Pancreas (tissue), 10 donors: ENCODE measurements around the gene MBTPS1. TPM values are rescaled to one million over a fixed set of nuclear protein-coding genes. Genes with fewer than 3 reads are reported as not detected.

Experiments
- ATAC-seq, 4 donors: fragments of 200-7000 bp; cut with Tn5 transposase; one replicate each; pipeline versions ENCODE4 v1.8.0 to v1.9.1; 2020; ENCODE audit warnings: mild to moderate bottlenecking in 4 of 4, moderate library complexity in 4 of 4
- DNase-seq, 6 donors: peaks; one replicate each; pipeline ENCODE4 v3.0.0-alpha.2; 2020
- FAIRE-seq: peaks from 2 replicates; lab custom pipeline; 2012; peaks lifted over from hg19 to GRCh38; lab: Jason Lieb, UNC
- H3K27ac ChIP-seq, 4 donors: fragments of 200-600 bp; sonication (generic); 1 replicate in 3 of 4; 2 replicates in 1 of 4; pipeline versions ENCODE4 v1.5.0 to v1.8.0; 2020
- H3K27me3 ChIP-seq, 4 donors: fragments of 200-600 bp; one replicate each; pipeline ENCODE4 v1.8.0; 2021
- H3K36me3 ChIP-seq, 3 donors: fragments of 200-600 bp; sonication (generic) in 1 of 3; one replicate each; pipeline versions ENCODE4 v1.5.0 to v1.8.0; 2020 to 2021
- H3K4me1 ChIP-seq, 3 donors: fragments of 200-600 bp; one replicate each; pipeline ENCODE4 v1.8.0; 2021
- H3K4me3 ChIP-seq, 4 donors: fragments of 200-600 bp; sonication (generic) in 2 of 4; one replicate each; pipeline versions ENCODE4 v1.5.0 to v1.8.0; 2020 to 2021
- H3K9me3 ChIP-seq, 4 donors: fragments of 200-600 bp; one replicate each; pipeline ENCODE4 v1.8.0; 2021
- CTCF ChIP-seq, 4 donors: fragments of 200-600 bp; sonication (generic) in 3 of 4; IDR thresholded peaks; one replicate each; pipeline versions ENCODE4 v1.5.0 to v1.8.0; 2021; ENCODE audit warnings: antibody characterized with exemption in 4 of 4
- WGBS, 2 donors: extraction: QIAGEN DNeasy Blood & Tissue Kit; methylation state at CpG; one replicate each; pipeline ENCODE4 v1.1.7; 2013; 5-methylcytosine and 5-hydroxymethylcytosine counted together
- intact Hi-C, 3 donors: fragments of 100-400 bp; cut with DNase I; formaldehyde crosslinking; loops; one replicate each; pipeline versions ENCODE4 v1.11.1 to v1.14.2; 2022
- polyA plus RNA-seq, 2 donors: library from polyadenylated mRNA; stranded (reverse); fragments of 200-250 nt; gene quantifications; one replicate each; pipeline ENCODE4 v1.2.3, GENCODE V29; 2013
- total RNA-seq, 6 donors: library from RNA; stranded (reverse); fragmentation: NEBNext Ultra II Directional in 4 of 6; extraction: Animal tissue kit (Norgen Biotek cat#: 25700) in 4 of 6; gene quantifications; one replicate each; pipeline versions ENCODE4 v1.2.1 to v1.2.4, GENCODE V29; 2021 to 2023
- donor health status: healthy with polysubstance abuse.
- donor health status: DM: no; HTN: no; CAD: no; lungs with moderate emphysema.
- donor health status: DM: no; HTN: no; CAD: no.
- donor health status: control.
- donor health status: control.
- donor health status: Bipolar disorder and iron deficiency.
- donor health status: DM: yes; HTN: yes; CAD: no.
- donor health status: DM: no; HTN: no; CAD: no.
- donor health status: DM: no; HTN: no; CAD: no.
- donor health status: DM: yes; HTN: yes; CAD: no.

Gene MBTPS1
- total and polyA plus RNA-seq, 8 donors, result 32.8 to 56.8 (median 43.2) TPM

- Histone ChIP-seq H3K4me1 (peaks cover 15 to 19% (median 19%) of the 10 kb centered on the region in 3 donors), H3K4me3 (no peak overlapping the region), H3K27ac (no peak overlapping the region), H3K27me3 (no peaks in the 10 kb centered on the region), H3K9me3 (no peaks in the 10 kb centered on the region), H3K36me3 (peaks cover 0 to 36% (median 7%) of the 10 kb centered on the region in 3 donors)
- no peak for TF ChIP-seq CTCF (IDR thresholded peaks at IDR 0.05)
- peak in 1 of 6 donors; percentile 43 for DNase-seq
- 90 to 92% methylated on average over 27 of the region's 27 CpGs for whole genome bisulfite sequencing, 2 donors
- intact Hi-C loops, result loop anchor here in 1 of 3 donors (10.0 kb wide), 1 partner anchor 227 kb away; no protein-coding TSS in a partner anchor
- FAIRE-seq, result no peak
- no peak for ATAC-seq
Observed at GRCh38 chr16:84052071-84052622, 64.6 kb downstream of the MBTPS1 start.

DNA sequence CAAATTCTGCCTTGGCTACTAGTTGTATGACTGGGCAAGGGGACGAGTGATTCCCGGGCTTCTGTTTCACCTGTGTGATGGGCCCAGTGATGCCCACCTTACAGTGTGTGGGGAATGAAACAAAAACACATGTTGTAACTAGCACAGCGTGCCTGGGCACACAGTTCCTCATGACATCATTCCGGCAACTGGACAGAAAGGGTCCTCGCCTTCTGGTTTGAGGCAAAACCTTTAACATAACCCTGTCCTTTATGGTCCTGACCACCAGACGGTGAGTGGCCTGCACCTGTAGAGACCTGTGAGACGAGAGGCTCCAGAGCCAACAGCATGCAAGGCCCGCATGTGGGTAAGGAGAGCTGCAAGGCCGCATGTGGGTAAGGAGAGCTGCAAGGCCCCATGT, 66.4 kb downstream of the MBTPS1 start:
- H3K36me3 ChIP-seq, result peaks cover 0 to 27% (median 5%) of the 10 kb centered on the region in 3 donors
- DNase-seq, result peak in 1 of 6 donors; percentile 37
- no peak overlapping the region for H3K4me3 ChIP-seq
- H3K4me1 ChIP-seq, result peaks cover 11 to 17% (median 14%) of the 10 kb centered on the region in 3 donors
- H3K9me3 ChIP-seq, result no peaks in the 10 kb centered on the region
- no peak for FAIRE-seq
- ATAC-seq, result no peak
- WGBS, 2 donors, result 86 to 94% methylated on average over 9 of the region's 9 CpGs
- TF ChIP-seq CTCF (IDR thresholded peaks at IDR 0.05), result no peak
- H3K27ac ChIP-seq, result no peak overlapping the region
- intact Hi-C loops, result loop anchor here in 1 of 3 donors (10.0 kb wide), 1 partner anchor 226 kb away; no protein-coding TSS in a partner anchor
- H3K27me3 ChIP-seq, result no peaks in the 10 kb centered on the region

DNA sequence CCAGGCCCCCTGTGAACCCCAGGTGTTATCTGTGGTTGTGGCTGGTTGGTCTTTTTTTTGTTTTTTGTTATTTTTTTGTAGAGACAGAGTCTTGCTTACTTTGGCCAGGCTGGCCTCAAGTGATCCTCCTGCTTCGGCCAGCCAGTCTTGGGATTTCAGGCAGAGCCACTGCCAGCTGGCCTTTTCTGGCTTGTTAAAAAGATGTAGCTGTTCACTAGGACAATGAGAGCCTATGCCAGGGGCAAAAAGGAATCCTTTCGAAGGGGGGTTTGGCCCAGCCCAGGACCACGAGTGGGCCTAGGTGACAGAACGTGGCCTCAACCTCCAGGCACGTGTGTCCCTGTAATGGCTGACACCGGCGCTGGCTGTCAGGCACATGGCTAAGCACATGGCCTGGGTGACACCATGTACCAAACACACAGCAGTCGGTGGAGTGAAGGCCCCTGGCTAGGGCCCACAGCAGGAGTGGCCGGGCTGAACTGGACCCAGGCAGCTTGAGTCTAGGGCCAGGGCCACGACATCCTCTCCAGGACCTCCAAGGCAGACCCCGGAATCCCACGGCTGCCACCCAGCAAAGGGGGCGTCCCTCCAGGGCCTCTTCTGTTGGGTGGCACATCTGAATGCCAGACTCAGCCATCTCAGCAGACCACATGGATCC, 67.2 kb downstream of the MBTPS1 start:
- Histone ChIP-seq H3K27ac (peak overlapping the region in 3 of 4 donors; percentile 48 to 77 (median 62)), H3K4me1 (peaks cover 9 to 12% (median 11%) of the 10 kb centered on the region in 3 donors), H3K4me3 (no peak overlapping the region), H3K9me3 (no peaks in the 10 kb centered on the region), H3K36me3 (peaks cover 0 to 19% (median 0%) of the 10 kb centered on the region in 3 donors), H3K27me3 (no peaks in the 10 kb centered on the region)
- FAIRE-seq (no peak), ATAC-seq (no peak), DNase-seq (peak in 1 of 6 donors; percentile 49)
- no peak for TF ChIP-seq CTCF (IDR thresholded peaks at IDR 0.05)
- intact Hi-C loops, result loop anchor here in 2 of 3 donors (10.0 kb wide), 2 partner anchors 85 to 225 kb away; partner anchors contain the start of gene NECAB2 (in 1 of the 2)
- WGBS, 2 donors, result 87 to 88% methylated on average over 13 of the region's 13 CpGs

- Histone ChIP-seq H3K27me3 (no peaks in the 10 kb centered on the region), H3K9me3 (no peaks in the 10 kb centered on the region), H3K4me1 (peaks cover 9 to 12% (median 11%) of the 10 kb centered on the region in 3 donors), H3K36me3 (peaks cover 0 to 15% (median 0%) of the 10 kb centered on the region in 3 donors), H3K27ac (peak overlapping the region; percentile 3 to 77 (median 55)), H3K4me3 (no peak overlapping the region)
- no peak for TF ChIP-seq CTCF (IDR thresholded peaks at IDR 0.05)
- 85 to 90% methylated on average over 13 of the region's 13 CpGs for WGBS, 2 donors
- intact Hi-C loops, result loop anchor here in 1 of 3 donors (10.0 kb wide), 1 partner anchor 84 kb away; the partner anchor contains the start of gene NECAB2
- ATAC-seq (peak; percentile 50 to 60 (median 58)), DNase-seq (peak in 4 of 6 donors; percentile 31 to 58 (median 44)), FAIRE-seq (no peak)
Observed at GRCh38 chr16:84048871-84049270, 67.9 kb downstream of the MBTPS1 start.
